Activated CD4-positive, alpha-beta memory T cell treated with anti-CD3 and anti-CD28 coated beads, Interleukin-2, amount 10 ng/mL, durations not matched to agents 7 days and 5 days (primary cell): ENCODE measurements around the gene CAMSAP1. TPM values are rescaled to one million over a fixed set of nuclear protein-coding genes. Genes with fewer than 3 reads are reported as not detected.
"Not testable (repeated sequence)": the region's sequence is repeated elsewhere in the genome, so short reads cannot be mapped to it uniquely, and the experiment has no call there.

Experiments used
- CTCF ChIA-PET: fragments of 350-600 bp; sonication (Branson Sonifier 250); formaldehyde crosslinking; loops from one replicate; lab custom pipeline; 2021; ENCODE audit warnings: antibody characterized with exemption, inconsistent platforms; lab: Charles Lee
- POLR2A ChIA-PET: fragments of 350-600 bp; sonication (Branson Sonifier 250); formaldehyde crosslinking; loops from one replicate; lab custom pipeline; 2021; ENCODE audit warnings: antibody characterized with exemption; lab: Charles Lee
- DNase-seq: peaks from one replicate; pipeline ENCODE4 v3.0.0-alpha.2; 2020
- H3K27ac Mint-ChIP-seq: one replicate; pipeline ENCODE4 v1.8.0; 2021; ENCODE audit warnings: mild to moderate bottlenecking, mixed read lengths
- H3K27me3 Mint-ChIP-seq: one replicate; pipeline ENCODE4 v1.8.0; 2021; ENCODE audit warnings: mixed read lengths
- H3K36me3 Mint-ChIP-seq: one replicate; pipeline ENCODE4 v1.8.0; 2021; ENCODE audit warnings: low read depth, mixed read lengths
- H3K4me1 Mint-ChIP-seq: one replicate; pipeline ENCODE4 v1.8.0; 2021; ENCODE audit warnings: mixed read lengths
- H3K4me3 Mint-ChIP-seq: one replicate; pipeline ENCODE4 v1.8.0; 2021; ENCODE audit warnings: mild to moderate bottlenecking, mixed read lengths
- H3K9me3 Mint-ChIP-seq: one replicate; pipeline ENCODE4 v1.8.0; 2021; ENCODE audit warnings: mixed read lengths
- total RNA-seq, 2 experiments: library from RNA; stranded (reverse); gene quantifications; one replicate each; pipeline ENCODE4 v1.2.3, GENCODE V29; 2021

Gene CAMSAP1
- total RNA-seq, 2 experiments from 2014 or later: 20.9 to 22.0 TPM

DNA sequence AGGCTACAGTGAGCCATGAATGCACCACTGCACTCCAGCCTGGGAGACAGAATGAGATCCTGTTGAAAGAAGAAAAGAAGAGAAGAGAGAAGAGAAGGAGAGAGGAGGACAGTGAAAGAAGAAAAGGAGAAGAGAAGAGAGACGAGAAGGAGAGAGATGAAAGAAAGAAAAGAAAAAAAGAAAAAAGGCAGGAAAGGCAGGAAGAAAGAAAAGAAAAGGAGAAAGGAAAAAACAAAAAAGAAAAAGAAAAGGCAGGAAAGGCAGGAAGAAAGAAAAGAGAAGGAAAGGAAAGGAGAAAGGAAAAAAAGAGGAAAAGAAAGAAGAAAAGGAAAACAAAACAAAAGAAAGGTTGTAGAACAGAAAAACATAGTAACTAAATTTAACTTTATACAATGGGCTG is 14.2 kb downstream of the CAMSAP1 start:
- H3K27ac Mint-ChIP-seq: no peak overlapping the region
- no peak for DNase-seq
- no peaks in the 10 kb centered on the region for H3K27me3 Mint-ChIP-seq
- POLR2A ChIA-PET: no interaction called here
- CTCF ChIA-PET: no interaction called here
- no peak overlapping the region for H3K4me3 Mint-ChIP-seq
- peaks cover 15% of the 10 kb centered on the region for H3K4me1 Mint-ChIP-seq
- H3K36me3 Mint-ChIP-seq: peaks cover 3% of the 10 kb centered on the region
- no peaks in the 10 kb centered on the region for H3K9me3 Mint-ChIP-seq

DNA sequence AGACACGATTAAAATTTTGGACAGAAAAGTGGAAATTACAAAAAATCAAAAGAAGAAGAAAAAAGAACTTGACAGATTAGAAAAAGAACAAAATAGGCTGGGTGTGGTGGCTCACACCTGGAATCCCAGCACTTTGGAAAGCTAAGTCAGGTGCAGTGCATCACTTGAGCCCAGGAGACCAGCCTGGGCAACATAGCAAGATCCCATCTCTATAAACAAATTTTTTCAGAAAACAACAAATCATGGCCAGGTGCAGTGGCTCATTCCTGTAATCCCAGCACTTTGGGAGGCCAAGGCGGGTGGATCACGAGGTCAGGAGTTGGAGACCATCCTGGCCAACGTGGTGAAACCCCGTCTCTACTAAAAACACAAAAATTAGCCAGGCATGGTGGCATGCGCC is 15.0 kb downstream of the CAMSAP1 start:
- H3K36me3 Mint-ChIP-seq, H3K4me3 Mint-ChIP-seq, POLR2A ChIA-PET, H3K9me3 Mint-ChIP-seq, H3K27ac Mint-ChIP-seq, DNase-seq, H3K27me3 Mint-ChIP-seq, CTCF ChIA-PET: not testable (repeated sequence)
- H3K4me1 Mint-ChIP-seq: peaks cover 22% of the 10 kb centered on the region

DNA sequence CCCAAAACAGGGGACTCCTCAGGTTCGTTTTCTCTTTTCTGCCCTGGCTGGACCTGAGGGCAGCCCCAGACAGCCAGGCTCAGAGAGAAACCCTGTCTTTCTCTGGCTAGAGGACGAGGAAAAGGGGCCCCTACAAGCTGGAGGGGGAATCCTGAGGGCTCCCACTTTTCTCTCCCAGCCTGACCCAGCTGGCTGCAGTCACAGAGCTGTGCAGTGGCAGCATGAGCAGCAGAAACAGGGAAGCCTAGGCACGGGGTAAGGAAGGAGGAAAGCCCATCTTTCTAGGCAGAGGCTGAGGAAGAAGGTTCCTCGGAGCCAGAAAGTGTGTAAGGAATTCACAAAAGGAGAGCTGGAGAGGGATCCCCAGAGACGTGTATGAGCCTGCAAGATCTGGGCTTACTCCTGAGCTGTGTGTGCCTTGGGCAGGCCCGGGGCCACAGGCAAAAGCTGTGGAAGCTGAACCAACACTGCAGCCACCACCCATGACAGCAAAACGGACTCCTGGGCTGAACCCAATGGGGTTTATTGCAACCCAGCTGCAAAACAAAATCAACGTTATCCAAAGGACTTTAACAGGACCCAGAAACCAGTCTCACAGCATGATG is 16.2 kb downstream of the CAMSAP1 start:
- H3K27ac Mint-ChIP-seq: no peak overlapping the region
- H3K4me1 Mint-ChIP-seq: peaks cover 34% of the 10 kb centered on the region
- peaks cover 3% of the 10 kb centered on the region for H3K36me3 Mint-ChIP-seq
- no peak overlapping the region for H3K4me3 Mint-ChIP-seq
- POLR2A ChIA-PET: no interaction called here
- CTCF ChIA-PET: no interaction called here
- no peak for DNase-seq
- no peaks in the 10 kb centered on the region for H3K9me3 Mint-ChIP-seq
- H3K27me3 Mint-ChIP-seq: no peaks in the 10 kb centered on the region

DNA sequence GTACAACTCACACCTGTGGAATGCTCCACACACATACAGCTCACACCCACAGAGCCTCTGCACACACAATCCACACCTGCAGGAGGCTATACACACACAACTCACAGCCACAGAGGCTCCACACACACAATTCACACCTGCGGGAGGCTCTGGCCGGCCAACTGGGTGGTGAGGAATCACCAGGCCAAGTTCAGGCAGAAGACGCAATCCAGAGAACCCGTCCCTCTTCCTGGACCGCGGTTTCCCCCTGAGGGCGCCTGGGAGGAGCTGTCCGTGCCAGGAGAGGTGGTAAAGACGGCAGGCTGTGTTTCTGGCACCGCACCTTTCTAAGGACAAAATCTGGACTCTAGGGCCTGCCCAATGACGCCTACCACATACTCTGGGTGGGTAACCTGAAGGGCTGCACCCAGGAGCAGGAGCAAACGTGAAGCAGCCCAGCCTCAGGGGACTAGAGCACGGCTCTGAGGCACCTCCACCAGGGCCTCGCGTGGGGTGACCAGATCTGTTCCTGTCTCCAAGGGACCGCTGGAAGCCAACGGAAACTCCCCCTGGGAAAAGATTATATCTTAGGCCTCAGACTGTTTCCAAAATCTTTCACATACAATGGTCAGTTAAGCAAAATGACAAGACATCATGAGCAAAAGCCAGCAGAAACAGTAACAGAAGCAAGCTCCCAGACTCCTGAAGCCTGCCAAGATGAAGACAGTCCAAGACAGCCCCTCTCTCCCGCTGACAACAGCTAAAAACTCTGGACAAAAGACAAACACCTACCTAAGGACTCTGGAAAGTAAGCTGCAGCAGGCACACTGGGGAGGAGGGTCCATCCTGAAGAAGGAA is 16.9 kb downstream of the CAMSAP1 start:
- POLR2A ChIA-PET: interaction anchor here (0.6 kb wide), 1 partner anchor 88 kb away, joined by 4 read pairs; no protein-coding TSS in a partner anchor
- Mint-ChIP-seq H3K4me3 (no peak overlapping the region), H3K9me3 (no peaks in the 10 kb centered on the region), H3K27ac (no peak overlapping the region), H3K36me3 (peaks cover 3% of the 10 kb centered on the region), H3K27me3 (no peaks in the 10 kb centered on the region), H3K4me1 (peaks cover 41% of the 10 kb centered on the region)
- CTCF ChIA-PET: no interaction called here
- no peak for DNase-seq

DNA sequence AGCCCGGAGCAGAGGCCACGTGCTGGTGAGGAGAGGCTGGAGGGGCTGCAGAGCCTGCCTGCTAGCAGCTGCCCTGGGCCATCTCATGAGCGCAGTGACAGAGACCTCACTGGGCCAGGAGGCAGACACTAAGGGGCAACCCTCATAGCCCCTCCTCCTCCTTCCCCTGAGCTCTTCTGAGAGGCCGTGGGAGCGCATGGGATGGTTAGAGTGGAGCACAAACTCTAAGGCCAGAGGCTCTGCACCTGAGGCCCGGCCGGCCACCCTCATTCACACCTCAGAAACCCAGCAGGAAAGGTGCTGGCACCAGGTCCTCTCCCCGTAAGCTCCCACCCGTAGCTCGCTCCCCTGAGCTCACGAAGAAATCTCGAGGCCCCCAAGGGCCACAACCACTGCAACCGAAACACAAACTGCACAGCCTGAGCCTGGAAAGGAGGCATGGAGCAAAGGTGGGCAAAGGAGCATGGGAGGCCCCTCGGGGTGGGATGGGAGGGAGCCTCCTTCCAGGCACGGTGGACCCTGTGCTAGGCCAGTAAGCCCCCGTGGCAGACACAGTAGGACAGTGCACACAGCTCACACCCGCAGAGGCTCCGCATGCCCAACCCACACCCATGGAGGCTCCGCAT is 17.7 kb downstream of the CAMSAP1 start:
- Mint-ChIP-seq H3K27ac (no peak overlapping the region), H3K4me1 (peaks cover 47% of the 10 kb centered on the region), H3K36me3 (no peaks in the 10 kb centered on the region), H3K27me3 (no peaks in the 10 kb centered on the region), H3K4me3 (no peak overlapping the region), H3K9me3 (no peaks in the 10 kb centered on the region)
- POLR2A ChIA-PET: interaction anchor here (0.7 kb wide), 1 partner anchor 9 kb away, joined by 3 read pairs; no protein-coding TSS in a partner anchor
- CTCF ChIA-PET: interaction anchor here (0.8 kb wide), 1 partner anchor 224 kb away, joined by 3 read pairs; no protein-coding TSS in a partner anchor
- no peak for DNase-seq

DNA sequence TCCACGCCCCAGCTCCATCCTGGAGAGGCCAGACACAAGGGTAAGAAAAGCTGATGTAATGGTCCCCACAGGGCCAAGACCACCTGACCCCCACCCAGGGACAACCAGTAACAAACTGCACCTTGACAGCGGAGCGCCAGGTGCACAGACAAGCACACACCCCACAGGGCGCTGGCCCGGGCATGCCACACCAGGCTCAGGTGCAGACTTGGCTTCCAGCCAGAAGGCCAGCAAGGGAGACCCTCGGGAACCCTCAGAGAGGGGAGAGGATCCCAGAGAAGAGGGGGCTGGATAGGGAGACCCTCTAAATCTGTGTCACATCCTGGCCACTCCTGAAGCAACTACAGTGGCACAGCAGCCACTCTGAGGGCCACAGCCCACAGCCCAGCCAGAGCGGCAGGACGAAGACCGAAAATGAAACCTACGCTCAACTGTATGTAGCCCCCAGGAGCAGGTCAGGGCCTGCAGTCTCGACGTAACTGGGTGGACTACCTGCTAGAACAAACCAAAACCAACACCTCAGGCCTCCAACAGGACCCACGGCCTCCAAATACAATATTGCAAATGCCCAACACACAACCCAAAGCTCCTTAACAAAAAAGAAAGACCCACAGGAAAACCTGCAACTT is 18.5 kb downstream of the CAMSAP1 start:
- POLR2A ChIA-PET: no interaction called here
- Mint-ChIP-seq H3K9me3 (no peaks in the 10 kb centered on the region), H3K27me3 (no peaks in the 10 kb centered on the region), H3K36me3 (no peaks in the 10 kb centered on the region), H3K4me1 (peaks cover 53% of the 10 kb centered on the region), H3K4me3 (no peak overlapping the region), H3K27ac (no peak overlapping the region)
- no peak for DNase-seq
- CTCF ChIA-PET: interaction anchor here (0.8 kb wide), 1 partner anchor 225 kb away, joined by 3 read pairs; no protein-coding TSS in a partner anchor

DNA sequence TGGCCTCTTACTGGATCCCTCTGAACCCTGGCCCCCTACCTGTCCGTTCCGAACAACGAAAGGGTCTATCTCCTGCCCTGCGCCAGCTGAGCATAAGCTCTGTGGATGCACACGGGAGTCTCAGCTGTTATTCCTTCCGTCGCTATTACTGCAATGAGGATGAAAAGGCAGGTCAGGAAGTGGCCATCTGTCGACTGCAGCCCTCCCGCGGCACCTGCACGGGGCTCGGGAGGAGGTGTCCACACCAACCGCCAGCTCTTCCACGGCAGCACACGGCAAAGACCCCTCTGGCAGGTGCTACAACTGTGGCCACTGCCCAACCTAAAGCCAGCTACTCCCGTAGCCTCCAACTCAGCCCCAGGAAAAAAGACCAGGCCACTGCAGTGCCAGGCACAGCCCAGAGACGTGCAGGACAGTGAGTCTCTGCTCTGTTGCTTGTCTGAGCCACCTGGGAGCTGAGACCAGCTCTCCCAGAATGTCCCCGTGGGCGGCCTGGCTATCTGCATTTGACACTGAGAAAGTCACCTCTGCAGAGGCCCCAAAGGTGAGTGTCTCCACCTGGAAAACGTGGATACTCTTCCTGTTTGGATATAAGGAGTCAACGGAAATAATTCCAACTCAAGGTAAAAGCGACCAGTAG is 19.1 kb downstream of the CAMSAP1 start:
- DNase-seq: no peak
- peaks cover 53% of the 10 kb centered on the region for H3K4me1 Mint-ChIP-seq
- no peaks in the 10 kb centered on the region for H3K36me3 Mint-ChIP-seq
- no peak overlapping the region for H3K4me3 Mint-ChIP-seq
- ChIA-PET CTCF (no interaction called here), POLR2A (no interaction called here)
- H3K27me3 Mint-ChIP-seq: no peaks in the 10 kb centered on the region
- H3K9me3 Mint-ChIP-seq: no peaks in the 10 kb centered on the region
- no peak overlapping the region for H3K27ac Mint-ChIP-seq

DNA sequence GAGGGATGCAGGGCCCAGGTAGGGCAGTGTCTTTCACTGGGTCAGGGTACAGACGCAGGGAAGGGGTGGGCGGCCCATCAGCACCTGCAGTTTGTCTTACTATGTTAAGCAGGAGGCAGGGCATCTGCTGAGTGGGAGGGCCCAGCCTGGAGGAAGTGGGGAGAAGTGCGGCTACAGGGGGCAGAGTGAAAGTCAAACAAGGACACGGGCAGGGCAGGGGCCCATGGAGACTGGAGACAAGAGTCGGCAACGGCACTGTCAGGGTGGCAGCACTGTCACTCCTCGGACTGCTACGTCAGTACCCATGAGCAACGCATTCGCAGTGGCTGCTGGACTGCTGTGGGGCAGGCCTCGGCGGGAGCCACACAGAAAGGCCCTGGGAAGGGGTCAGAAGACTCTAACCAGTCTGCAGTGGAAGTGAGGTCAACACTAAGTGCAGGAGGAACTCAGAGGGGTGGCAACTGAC is 19.7 kb downstream of the CAMSAP1 start:
- Mint-ChIP-seq H3K4me1 (peaks cover 49% of the 10 kb centered on the region), H3K27ac (peak overlapping the region; percentile 27), H3K9me3 (no peaks in the 10 kb centered on the region), H3K36me3 (no peaks in the 10 kb centered on the region), H3K27me3 (no peaks in the 10 kb centered on the region), H3K4me3 (peak overlapping the region; percentile 21)
- ChIA-PET CTCF (no interaction called here), POLR2A (no interaction called here)
- peak; percentile 58 for DNase-seq

DNA sequence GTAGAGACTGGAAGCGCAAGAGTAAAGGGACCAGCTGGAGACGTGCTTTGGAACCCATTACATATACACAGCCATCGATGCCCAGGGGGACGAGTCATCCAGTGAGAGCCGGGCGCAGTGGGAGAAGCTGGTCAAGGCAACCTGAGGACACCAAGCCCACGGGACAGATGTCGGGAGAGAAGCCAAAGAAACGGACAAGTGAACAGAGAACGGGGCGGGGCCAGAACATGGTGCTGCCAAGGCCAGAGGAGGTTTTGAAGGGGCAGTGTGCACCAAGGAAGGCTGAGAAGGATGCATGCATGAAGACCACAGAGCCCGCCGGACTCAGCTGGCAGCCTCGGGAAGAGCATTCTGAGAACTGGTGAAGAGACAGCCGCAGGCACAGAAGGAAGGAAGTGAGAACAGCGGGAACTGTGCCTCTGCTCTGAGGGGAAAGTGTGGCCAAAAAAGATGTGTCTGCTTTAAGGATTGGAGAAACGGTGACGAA is 20.3 kb downstream of the CAMSAP1 start:
- Mint-ChIP-seq H3K9me3 (no peaks in the 10 kb centered on the region), H3K36me3 (no peaks in the 10 kb centered on the region), H3K27me3 (no peaks in the 10 kb centered on the region), H3K4me3 (peak overlapping the region; percentile 21), H3K4me1 (peaks cover 49% of the 10 kb centered on the region), H3K27ac (peak overlapping the region; percentile 27)
- DNase-seq: no peak
- CTCF ChIA-PET: no interaction called here
- POLR2A ChIA-PET: no interaction called here

DNA sequence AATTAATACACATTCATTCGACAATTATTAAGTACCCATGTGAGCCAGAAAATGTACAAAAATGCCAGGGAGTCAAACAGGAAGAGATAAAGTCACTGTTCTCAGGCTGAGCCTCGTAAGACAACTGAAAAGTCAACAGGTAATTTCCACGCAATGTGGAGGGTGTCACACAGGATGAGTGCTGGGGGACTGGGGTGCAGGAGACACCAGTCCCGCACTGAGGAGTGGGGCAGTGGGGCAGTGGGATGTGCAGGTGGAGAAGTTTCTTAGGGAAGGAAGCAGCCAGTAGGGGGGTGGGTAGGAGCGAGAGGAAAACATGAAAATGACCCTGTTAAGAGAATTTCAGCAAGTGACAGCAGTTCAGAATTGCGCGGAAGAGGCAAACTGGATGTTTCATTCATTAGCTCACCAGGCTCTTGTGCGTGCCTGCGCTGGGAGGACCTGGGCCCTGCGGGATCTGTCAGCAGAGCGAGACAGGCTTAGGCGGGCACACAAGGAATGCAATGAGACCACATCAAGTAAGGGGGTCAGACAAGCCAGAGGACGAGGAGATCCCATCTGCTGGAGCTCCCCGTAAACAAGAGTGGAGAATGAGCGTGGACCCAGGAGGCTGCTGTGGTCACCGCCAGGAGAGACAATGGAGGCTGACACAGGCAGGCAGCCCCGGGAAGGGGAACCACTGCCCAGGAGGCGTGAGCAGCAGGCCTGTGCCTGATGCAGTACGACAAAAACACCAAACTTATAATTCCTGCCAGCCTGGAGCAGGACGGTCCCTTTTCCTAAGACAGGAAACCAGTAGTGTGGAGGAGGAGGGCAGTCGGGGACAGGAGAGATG is 21.0 kb downstream of the CAMSAP1 start:
- Mint-ChIP-seq H3K4me1 (peaks cover 48% of the 10 kb centered on the region), H3K4me3 (no peak overlapping the region), H3K27ac (peak overlapping the region; percentile 5), H3K36me3 (no peaks in the 10 kb centered on the region), H3K27me3 (no peaks in the 10 kb centered on the region), H3K9me3 (no peaks in the 10 kb centered on the region)
- ChIA-PET CTCF (no interaction called here), POLR2A (no interaction called here)
- no peak for DNase-seq

DNA sequence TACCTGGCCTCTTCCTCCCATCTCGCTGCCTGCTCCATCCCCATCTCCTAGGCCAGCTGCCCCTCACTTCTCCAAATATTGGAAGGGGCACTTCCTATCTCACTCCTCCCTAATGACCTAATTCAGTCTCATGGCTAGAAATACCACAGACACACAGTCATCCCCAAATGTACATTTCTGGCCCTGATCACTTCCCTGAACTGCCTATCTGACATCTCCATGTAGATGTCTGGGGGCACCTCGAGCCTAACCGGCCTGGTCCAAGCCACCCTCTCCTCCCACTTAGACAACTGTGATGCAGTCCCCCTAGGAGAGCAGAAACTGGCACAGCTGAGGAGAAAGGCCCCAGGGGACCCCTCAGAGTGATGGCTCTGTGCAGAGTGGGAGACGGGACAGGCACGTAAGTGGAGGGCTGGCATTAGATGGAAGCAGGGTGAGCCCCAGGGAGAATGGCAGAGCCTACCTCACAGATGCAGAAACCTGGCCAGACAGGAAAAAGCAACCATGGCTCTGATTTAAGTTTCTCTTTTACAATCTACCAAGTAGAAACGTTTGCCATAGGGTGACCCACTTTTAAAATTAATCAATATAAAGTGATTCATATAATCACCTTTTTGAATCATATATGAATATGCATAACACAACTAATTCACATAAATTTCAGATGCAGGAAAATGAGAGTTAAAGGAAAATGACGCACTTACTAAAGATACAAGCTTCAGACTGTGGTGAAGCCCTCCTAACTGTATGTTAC is 22.1 kb downstream of the CAMSAP1 start:
- Mint-ChIP-seq H3K27ac (no peak overlapping the region), H3K4me1 (peaks cover 48% of the 10 kb centered on the region), H3K9me3 (no peaks in the 10 kb centered on the region), H3K4me3 (no peak overlapping the region), H3K36me3 (no peaks in the 10 kb centered on the region), H3K27me3 (no peaks in the 10 kb centered on the region)
- DNase-seq: no peak
- ChIA-PET POLR2A (no interaction called here), CTCF (no interaction called here)
